Bronchial epithelial cell (primary cell): ENCODE data around the gene DNAJC12. TPM values are rescaled to one million over a fixed set of nuclear protein-coding genes. Genes with fewer than 3 reads are reported as not detected.
A peak's percentile ranks its signal among the peaks of the same experiment; 100 is the strongest.

Experiments used
- DNase-seq: peaks from one replicate; pipeline ENCODE4 v3.0.0-alpha.2; 2010; ENCODE audit warnings: low read depth
- FAIRE-seq: peaks from 2 replicates; lab custom pipeline; 2011; peaks lifted over from hg19 to GRCh38; lab: Jason Lieb, UNC
- H3K27me3 ChIP-seq: 2 replicates; pipeline ENCODE4 v1.5.1; 2011; ENCODE audit warnings: low read length; ENCODE audit not compliant: control insufficient read depth, insufficient read depth
- H3K36me3 ChIP-seq: 2 replicates; pipeline ENCODE4 v1.5.1; 2011; ENCODE audit warnings: low read length; ENCODE audit not compliant: control insufficient read depth, insufficient read depth
- H3K4me3 ChIP-seq: 2 replicates; pipeline ENCODE4 v1.5.1; 2011; ENCODE audit warnings: mild to moderate bottlenecking, low read depth, low read length, control low read depth
- CTCF ChIP-seq: IDR thresholded peaks from 2 replicates; pipeline ENCODE4 v1.5.1; 2011; ENCODE audit warnings: mild to moderate bottlenecking, moderate library complexity, low read length, control low read depth, inconsistent platforms; ENCODE audit not compliant: insufficient read depth, severe bottlenecking
- total RNA-seq: library from RNA; depleted of rRNA; stranded (reverse); fragments of >200 nt; gene quantifications from 2 replicates; pipeline ENCODE4 v1.2.1, GENCODE V29; 2014

The DNAJC12 gene
- total RNA-seq, 1 donor from 2014 or later, result not detected

- FAIRE-seq (no peak), DNase-seq (peak; percentile 13)
- H3K36me3 ChIP-seq, result no peaks in the 10 kb centered on the region
- TF ChIP-seq CTCF, result peak; percentile 68
- no peaks in the 10 kb centered on the region for H3K27me3 ChIP-seq
- no peak overlapping the region for H3K4me3 ChIP-seq
These were observed 49.7 kb downstream of the DNAJC12 start for GRCh38 chr10:67788028-67788886.

DNA sequence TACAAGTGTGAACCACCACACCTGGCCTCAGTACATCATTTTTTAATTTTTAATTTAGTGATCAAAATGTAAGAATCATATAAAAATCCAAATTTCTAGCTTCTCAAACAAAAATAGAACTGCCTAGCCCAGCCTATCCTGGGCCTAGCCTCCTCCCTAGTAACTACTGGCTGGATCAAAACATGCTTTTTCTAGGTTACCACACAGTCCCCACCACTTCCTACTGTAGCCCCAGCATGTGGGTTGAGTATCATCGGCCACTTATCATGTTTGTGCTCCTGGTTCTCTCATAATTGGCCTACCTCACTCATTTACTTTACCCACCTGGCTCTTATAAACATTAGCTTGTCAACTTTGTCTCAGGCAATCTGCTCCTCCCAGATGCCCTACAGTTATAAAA, 52.9 kb downstream of the DNAJC12 start:
- no peaks in the 10 kb centered on the region for H3K36me3 ChIP-seq
- H3K4me3 ChIP-seq, result no peak overlapping the region
- no peak for FAIRE-seq
- TF ChIP-seq CTCF, result no peak
- no peaks in the 10 kb centered on the region for H3K27me3 ChIP-seq
- DNase-seq, result no peak

DNA sequence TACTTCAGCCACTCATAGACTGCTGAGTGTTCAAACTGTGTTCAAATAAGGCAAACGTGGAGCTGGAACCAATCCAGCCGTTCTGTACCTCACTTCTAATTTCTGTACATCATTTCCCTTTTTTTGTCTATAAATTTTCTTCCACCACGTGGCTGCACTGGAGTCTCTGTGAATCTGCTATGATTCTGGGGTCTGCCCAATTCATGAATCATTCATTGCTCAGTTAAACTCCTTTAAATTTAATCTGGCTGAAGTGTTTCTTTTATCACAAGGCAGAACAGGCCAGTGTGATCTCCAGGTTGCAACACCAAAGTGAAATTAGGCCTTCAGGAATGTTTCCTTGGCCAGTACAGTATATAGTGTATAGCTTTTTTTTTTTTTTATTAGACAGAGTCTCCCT, 53.5 kb downstream of the DNAJC12 start:
- no peaks in the 10 kb centered on the region for H3K36me3 ChIP-seq
- DNase-seq (peak; percentile 30), FAIRE-seq (no peak)
- H3K4me3 ChIP-seq, result no peak overlapping the region
- H3K27me3 ChIP-seq, result no peaks in the 10 kb centered on the region
- TF ChIP-seq CTCF, result no peak

GRCh38 chr10:67783606-67784294, 54.2 kb downstream of the DNAJC12 start:
- H3K36me3 ChIP-seq, result no peaks in the 10 kb centered on the region
- no peak overlapping the region for H3K4me3 ChIP-seq
- no peak for TF ChIP-seq CTCF
- no peak for FAIRE-seq
- H3K27me3 ChIP-seq, result no peaks in the 10 kb centered on the region
- DNase-seq, result no peak

- FAIRE-seq (no peak), DNase-seq (no peak)
- Histone ChIP-seq H3K36me3 (no peaks in the 10 kb centered on the region), H3K4me3 (no peak overlapping the region), H3K27me3 (no peaks in the 10 kb centered on the region)
- TF ChIP-seq CTCF, result no peak
These were observed 55.5 kb downstream of the DNAJC12 start for GRCh38 chr10:67782530-67782929.
